ENCODE results near the gene GNB1L.

DNA sequence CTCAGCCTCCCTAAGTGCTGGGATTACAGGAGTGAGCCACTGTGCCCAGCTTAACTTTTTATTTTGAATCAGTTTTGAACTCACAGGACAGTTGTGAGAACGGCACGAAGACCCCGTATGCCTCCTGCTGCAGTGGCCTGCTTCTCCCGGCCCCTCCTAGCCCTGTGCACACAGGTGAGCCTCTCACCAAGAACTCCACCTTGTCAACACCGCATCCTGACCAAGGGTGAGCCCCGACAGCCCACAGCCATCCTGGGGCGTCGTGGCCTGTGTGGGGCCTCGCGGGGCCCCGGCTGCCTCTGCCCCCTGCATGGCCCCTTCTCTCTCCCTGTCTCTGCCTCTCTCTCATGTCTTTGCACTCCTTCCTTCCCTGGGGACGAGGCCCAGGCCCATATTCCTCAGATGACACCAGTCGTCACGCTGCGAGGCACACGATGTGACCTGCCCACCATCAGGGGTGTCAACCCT, 38.8 kb downstream of the GNB1L start:
- TF ChIP-seq, protein P1, sequence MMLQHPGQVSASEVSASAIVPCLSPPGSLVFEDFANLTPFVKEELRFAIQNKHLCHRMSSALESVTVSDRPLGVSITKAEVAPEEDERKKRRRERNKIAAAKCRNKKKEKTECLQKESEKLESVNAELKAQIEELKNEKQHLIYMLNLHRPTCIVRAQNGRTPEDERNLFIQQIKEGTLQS (IDR thresholded peaks at IDR 0.05; ENCODE audit: borderline replicate concordance, extremely low read depth, low read depth, low read length): no peak
- TF ChIP-seq ZNF622 (IDR thresholded peaks at IDR 0.05): no peak
- no peak for TF ChIP-seq SIN3A (IDR thresholded peaks at IDR 0.05; ENCODE audit: low read depth, low read length)
- no peak for TF ChIP-seq EZH2 (IDR thresholded peaks at IDR 0.05; ENCODE audit: borderline replicate concordance, control insufficient read depth, low read depth, low read length)
- TF ChIP-seq MXI1 (IDR thresholded peaks at IDR 0.05; ENCODE audit: low read depth, low read length): no peak
- TF ChIP-seq, protein P2, sequence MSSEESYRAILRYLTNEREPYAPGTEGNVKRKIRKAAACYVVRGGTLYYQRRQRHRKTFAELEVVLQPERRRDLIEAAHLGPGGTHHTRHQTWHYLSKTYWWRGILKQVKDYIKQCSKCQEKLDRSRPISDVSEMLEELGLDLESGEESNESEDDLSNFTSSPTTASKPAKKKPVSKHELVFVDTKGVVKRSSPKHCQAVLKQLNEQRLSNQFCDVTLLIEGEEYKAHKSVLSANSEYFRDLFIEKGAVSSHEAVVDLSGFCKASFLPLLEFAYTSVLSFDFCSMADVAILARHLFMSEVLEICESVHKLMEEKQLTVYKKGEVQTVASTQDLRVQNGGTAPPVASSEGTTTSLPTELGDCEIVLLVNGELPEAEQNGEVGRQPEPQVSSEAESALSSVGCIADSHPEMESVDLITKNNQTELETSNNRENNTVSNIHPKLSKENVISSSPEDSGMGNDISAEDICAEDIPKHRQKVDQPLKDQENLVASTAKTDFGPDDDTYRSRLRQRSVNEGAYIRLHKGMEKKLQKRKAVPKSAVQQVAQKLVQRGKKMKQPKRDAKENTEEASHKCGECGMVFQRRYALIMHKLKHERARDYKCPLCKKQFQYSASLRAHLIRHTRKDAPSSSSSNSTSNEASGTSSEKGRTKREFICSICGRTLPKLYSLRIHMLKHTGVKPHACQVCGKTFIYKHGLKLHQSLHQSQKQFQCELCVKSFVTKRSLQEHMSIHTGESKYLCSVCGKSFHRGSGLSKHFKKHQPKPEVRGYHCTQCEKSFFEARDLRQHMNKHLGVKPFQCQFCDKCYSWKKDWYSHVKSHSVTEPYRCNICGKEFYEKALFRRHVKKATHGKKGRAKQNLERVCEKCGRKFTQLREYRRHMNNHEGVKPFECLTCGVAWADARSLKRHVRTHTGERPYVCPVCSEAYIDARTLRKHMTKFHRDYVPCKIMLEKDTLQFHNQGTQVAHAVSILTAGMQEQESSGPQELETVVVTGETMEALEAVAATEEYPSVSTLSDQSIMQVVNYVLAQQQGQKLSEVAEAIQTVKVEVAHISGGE (CRISPR knock-in tag; IDR thresholded peaks at IDR 0.05): no peak
- TF ChIP-seq, protein P3, sequence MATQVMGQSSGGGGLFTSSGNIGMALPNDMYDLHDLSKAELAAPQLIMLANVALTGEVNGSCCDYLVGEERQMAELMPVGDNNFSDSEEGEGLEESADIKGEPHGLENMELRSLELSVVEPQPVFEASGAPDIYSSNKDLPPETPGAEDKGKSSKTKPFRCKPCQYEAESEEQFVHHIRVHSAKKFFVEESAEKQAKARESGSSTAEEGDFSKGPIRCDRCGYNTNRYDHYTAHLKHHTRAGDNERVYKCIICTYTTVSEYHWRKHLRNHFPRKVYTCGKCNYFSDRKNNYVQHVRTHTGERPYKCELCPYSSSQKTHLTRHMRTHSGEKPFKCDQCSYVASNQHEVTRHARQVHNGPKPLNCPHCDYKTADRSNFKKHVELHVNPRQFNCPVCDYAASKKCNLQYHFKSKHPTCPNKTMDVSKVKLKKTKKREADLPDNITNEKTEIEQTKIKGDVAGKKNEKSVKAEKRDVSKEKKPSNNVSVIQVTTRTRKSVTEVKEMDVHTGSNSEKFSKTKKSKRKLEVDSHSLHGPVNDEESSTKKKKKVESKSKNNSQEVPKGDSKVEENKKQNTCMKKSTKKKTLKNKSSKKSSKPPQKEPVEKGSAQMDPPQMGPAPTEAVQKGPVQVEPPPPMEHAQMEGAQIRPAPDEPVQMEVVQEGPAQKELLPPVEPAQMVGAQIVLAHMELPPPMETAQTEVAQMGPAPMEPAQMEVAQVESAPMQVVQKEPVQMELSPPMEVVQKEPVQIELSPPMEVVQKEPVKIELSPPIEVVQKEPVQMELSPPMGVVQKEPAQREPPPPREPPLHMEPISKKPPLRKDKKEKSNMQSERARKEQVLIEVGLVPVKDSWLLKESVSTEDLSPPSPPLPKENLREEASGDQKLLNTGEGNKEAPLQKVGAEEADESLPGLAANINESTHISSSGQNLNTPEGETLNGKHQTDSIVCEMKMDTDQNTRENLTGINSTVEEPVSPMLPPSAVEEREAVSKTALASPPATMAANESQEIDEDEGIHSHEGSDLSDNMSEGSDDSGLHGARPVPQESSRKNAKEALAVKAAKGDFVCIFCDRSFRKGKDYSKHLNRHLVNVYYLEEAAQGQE (IDR thresholded peaks at IDR 0.05; ENCODE audit: low read depth, low read length): no peak
- TF ChIP-seq, protein P4, sequence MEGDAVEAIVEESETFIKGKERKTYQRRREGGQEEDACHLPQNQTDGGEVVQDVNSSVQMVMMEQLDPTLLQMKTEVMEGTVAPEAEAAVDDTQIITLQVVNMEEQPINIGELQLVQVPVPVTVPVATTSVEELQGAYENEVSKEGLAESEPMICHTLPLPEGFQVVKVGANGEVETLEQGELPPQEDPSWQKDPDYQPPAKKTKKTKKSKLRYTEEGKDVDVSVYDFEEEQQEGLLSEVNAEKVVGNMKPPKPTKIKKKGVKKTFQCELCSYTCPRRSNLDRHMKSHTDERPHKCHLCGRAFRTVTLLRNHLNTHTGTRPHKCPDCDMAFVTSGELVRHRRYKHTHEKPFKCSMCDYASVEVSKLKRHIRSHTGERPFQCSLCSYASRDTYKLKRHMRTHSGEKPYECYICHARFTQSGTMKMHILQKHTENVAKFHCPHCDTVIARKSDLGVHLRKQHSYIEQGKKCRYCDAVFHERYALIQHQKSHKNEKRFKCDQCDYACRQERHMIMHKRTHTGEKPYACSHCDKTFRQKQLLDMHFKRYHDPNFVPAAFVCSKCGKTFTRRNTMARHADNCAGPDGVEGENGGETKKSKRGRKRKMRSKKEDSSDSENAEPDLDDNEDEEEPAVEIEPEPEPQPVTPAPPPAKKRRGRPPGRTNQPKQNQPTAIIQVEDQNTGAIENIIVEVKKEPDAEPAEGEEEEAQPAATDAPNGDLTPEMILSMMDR (IDR thresholded peaks at IDR 0.05 in 2 of 3, conservative IDR thresholded peaks at IDR 0.05 in 1 of 3; ENCODE audit: control insufficient read depth in 2 of 3, extremely low read depth in 1 of 3, insufficient read depth in 1 of 3, low read depth in 3 of 3, low read length in 3 of 3): no peak
- no peak for TF ChIP-seq CREB1 (IDR thresholded peaks at IDR 0.05; ENCODE audit: low read depth)
- TF ChIP-seq, protein P5, sequence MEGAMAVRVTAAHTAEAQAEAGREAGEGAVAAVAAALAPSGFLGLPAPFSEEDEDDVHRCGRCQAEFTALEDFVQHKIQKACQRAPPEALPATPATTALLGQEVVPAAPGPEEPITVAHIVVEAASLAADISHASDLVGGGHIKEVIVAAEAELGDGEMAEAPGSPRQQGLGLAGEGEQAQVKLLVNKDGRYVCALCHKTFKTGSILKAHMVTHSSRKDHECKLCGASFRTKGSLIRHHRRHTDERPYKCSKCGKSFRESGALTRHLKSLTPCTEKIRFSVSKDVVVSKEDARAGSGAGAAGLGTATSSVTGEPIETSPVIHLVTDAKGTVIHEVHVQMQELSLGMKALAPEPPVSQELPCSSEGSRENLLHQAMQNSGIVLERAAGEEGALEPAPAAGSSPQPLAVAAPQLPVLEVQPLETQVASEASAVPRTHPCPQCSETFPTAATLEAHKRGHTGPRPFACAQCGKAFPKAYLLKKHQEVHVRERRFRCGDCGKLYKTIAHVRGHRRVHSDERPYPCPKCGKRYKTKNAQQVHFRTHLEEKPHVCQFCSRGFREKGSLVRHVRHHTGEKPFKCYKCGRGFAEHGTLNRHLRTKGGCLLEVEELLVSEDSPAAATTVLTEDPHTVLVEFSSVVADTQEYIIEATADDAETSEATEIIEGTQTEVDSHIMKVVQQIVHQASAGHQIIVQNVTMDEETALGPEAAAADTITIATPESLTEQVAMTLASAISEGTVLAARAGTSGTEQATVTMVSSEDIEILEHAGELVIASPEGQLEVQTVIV (IDR thresholded peaks at IDR 0.05; ENCODE audit: borderline replicate concordance, partially characterized antibody): no peak
- no peak for TF ChIP-seq NFXL1 (IDR thresholded peaks at IDR 0.05; ENCODE audit: borderline replicate concordance)
- TF ChIP-seq, protein P6, sequence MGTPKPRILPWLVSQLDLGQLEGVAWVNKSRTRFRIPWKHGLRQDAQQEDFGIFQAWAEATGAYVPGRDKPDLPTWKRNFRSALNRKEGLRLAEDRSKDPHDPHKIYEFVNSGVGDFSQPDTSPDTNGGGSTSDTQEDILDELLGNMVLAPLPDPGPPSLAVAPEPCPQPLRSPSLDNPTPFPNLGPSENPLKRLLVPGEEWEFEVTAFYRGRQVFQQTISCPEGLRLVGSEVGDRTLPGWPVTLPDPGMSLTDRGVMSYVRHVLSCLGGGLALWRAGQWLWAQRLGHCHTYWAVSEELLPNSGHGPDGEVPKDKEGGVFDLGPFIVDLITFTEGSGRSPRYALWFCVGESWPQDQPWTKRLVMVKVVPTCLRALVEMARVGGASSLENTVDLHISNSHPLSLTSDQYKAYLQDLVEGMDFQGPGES (IDR thresholded peaks at IDR 0.05): no peak
- TF ChIP-seq TCF3 (IDR thresholded peaks at IDR 0.05; ENCODE audit: borderline replicate concordance, insufficient read depth, low read depth, low read length): no peak

Data from GM12878 (cell line).